Endothelial cell (in vitro differentiated cells): Measurements from ENCODE around the gene CFL1. TPM values are rescaled to one million over a fixed set of nuclear protein-coding genes. Genes with fewer than 3 reads are reported as not detected.

Experiments used
- DNase-seq: peaks from one replicate; pipeline ENCODE4 v3.0.0; 2021; ENCODE audit warnings: low spot score
- H3K27ac Mint-ChIP-seq: one replicate; pipeline ENCODE4 v1.8.0; 2021; ENCODE audit warnings: mixed read lengths, inconsistent platforms; ENCODE audit not compliant: unreplicated experiment
- H3K27me3 Mint-ChIP-seq: one replicate; pipeline ENCODE4 v1.8.0; 2021; ENCODE audit warnings: mild to moderate bottlenecking, moderate library complexity, mixed read lengths, inconsistent platforms; ENCODE audit not compliant: unreplicated experiment
- H3K36me3 Mint-ChIP-seq: one replicate; pipeline ENCODE4 v1.8.0; 2021; ENCODE audit warnings: mild to moderate bottlenecking, low read depth, mixed read lengths, inconsistent platforms; ENCODE audit not compliant: unreplicated experiment
- H3K4me1 Mint-ChIP-seq: one replicate; pipeline ENCODE4 v1.8.0; 2021; ENCODE audit warnings: mild to moderate bottlenecking, mixed read lengths, inconsistent platforms; ENCODE audit not compliant: unreplicated experiment
- H3K4me3 Mint-ChIP-seq: one replicate; pipeline ENCODE4 v1.8.0; 2021; ENCODE audit warnings: mild to moderate bottlenecking, mixed read lengths, inconsistent platforms; ENCODE audit not compliant: unreplicated experiment
- H3K9me3 Mint-ChIP-seq: one replicate; pipeline ENCODE4 v1.8.0; 2021; ENCODE audit warnings: mixed read lengths, inconsistent platforms; ENCODE audit not compliant: unreplicated experiment
- total RNA-seq: library from RNA; stranded (reverse); fragmentation: NEBNext Ultra II Directional; extraction: Animal tissue kit (Norgen Biotek cat#: 25700); gene quantifications from one replicate; pipeline ENCODE4 v1.2.1, GENCODE V29; 2021; ENCODE audit not compliant: unreplicated experiment
- TF ChIP-seq, protein P1 (sequence below): fragments of 200-600 bp; sonication (generic); IDR thresholded peaks from one replicate; pipeline ENCODE4 v1.5.0; 2021; ENCODE audit warnings: antibody characterized with exemption; ENCODE audit not compliant: unreplicated experiment

CFL1 gene
- total RNA-seq, 1 donor from 2014 or later = 1,740 TPM

DNA sequence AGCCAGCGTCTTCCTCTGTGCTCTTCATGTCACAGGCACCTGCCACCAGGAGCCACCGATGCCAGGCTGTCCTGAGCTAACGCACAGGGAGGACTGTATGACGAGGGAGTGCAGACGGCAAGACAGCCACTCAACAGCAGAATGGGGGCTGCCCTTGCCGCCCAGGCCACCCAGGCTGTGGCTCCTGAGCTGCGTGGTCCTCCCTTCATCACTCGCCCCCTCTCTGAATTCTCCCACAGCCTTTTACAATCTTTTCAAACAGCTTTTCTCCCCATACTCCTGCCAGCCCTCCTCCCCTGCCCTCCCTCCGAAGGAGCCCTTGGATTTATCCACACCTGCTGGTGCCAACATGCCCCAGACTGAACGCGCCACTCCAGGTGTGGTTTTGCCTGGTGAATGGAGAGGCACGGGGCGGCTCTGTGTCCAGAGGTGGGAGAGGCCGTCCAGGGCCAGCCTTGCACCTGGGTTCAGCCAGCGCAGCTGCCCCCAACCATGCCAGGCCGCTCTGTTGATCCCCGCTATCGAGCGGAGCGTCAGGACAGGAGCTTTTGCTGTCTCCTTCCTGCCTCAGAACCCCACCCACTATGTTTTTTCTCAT, 49.1 kb downstream of the CFL1 start:
- no peak for DNase-seq
- Mint-ChIP-seq H3K4me1 (peaks cover under 1% of the 10 kb centered on the region), H3K4me3 (no peak overlapping the region), H3K27me3 (peaks cover 6% of the 10 kb centered on the region), H3K27ac (no peak overlapping the region), H3K36me3 (no peaks in the 10 kb centered on the region), H3K9me3 (no peaks in the 10 kb centered on the region)
- TF ChIP-seq, protein P1, sequence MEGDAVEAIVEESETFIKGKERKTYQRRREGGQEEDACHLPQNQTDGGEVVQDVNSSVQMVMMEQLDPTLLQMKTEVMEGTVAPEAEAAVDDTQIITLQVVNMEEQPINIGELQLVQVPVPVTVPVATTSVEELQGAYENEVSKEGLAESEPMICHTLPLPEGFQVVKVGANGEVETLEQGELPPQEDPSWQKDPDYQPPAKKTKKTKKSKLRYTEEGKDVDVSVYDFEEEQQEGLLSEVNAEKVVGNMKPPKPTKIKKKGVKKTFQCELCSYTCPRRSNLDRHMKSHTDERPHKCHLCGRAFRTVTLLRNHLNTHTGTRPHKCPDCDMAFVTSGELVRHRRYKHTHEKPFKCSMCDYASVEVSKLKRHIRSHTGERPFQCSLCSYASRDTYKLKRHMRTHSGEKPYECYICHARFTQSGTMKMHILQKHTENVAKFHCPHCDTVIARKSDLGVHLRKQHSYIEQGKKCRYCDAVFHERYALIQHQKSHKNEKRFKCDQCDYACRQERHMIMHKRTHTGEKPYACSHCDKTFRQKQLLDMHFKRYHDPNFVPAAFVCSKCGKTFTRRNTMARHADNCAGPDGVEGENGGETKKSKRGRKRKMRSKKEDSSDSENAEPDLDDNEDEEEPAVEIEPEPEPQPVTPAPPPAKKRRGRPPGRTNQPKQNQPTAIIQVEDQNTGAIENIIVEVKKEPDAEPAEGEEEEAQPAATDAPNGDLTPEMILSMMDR = no peak

DNA sequence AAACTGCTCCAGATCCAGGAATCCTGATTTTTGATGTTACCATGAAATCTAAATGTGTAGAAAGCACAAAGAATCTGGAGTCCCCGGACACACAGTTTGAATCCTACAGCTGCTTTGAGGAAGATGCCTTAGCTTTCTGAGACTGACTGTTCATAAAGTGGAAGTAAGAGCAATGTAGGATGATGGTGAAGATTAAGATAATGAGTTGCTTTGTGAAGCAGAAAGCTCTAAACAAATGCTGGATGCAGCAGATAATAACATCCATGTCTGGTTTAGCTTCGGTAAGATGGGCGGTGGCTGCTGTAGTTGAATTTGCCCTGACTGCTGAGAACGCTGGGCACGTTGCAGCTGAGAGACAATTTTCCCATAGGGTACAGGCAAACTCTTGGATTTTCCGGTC, 51.0 kb downstream of the CFL1 start:
- Mint-ChIP-seq H3K9me3 (no peaks in the 10 kb centered on the region), H3K27me3 (peaks cover 4% of the 10 kb centered on the region), H3K4me1 (peaks cover 2% of the 10 kb centered on the region)

More for the DNA sequence above, 51.0 kb downstream of the CFL1 start:
- DNase-seq = no peak
- TF ChIP-seq, protein P1 = no peak
- Mint-ChIP-seq H3K36me3 (no peaks in the 10 kb centered on the region), H3K27ac (no peak overlapping the region), H3K4me3 (no peak overlapping the region)

Other genes starting within 250 kb of the CFL1 start
- 238 TPM for gene MAP3K11, start 244.0 kb downstream of the CFL1 start, total RNA-seq
- gene PCNX3, start 242.4 kb downstream of the CFL1 start, total RNA-seq = 76.1 TPM
- gene SIPA1, start 220.1 kb downstream of the CFL1 start, total RNA-seq = 267 TPM
- 62.6 TPM for gene RELA, start 195.3 kb downstream of the CFL1 start, total RNA-seq
- gene KAT5, start 145.9 kb downstream of the CFL1 start, total RNA-seq = 28.2 TPM
- 38.6 TPM for gene RNASEH2C, start 137.4 kb downstream of the CFL1 start, total RNA-seq
- 3.4 TPM for gene AP5B1, start 77.2 kb downstream of the CFL1 start, total RNA-seq
- gene OVOL1, start 71.1 kb downstream of the CFL1 start, total RNA-seq = not detected
- 1.2 TPM for gene SNX32, start 24.2 kb downstream of the CFL1 start, total RNA-seq
- 73.8 TPM for gene MUS81, start 2.3 kb upstream of the CFL1 start, total RNA-seq
- gene EFEMP2, start 14.6 kb upstream of the CFL1 start, total RNA-seq = 248 TPM
- not detected for gene CTSW, start 21.7 kb upstream of the CFL1 start, total RNA-seq
- gene FIBP, start 30.3 kb upstream of the CFL1 start, total RNA-seq = 75.6 TPM
- gene CCDC85B, start 32.5 kb upstream of the CFL1 start, total RNA-seq = 90.7 TPM
- gene FOSL1, start 42.2 kb upstream of the CFL1 start, total RNA-seq = 1.3 TPM
- 31.1 TPM for gene C11orf68, start 60.9 kb upstream of the CFL1 start, total RNA-seq
- gene DRAP1, start 61.2 kb upstream of the CFL1 start, total RNA-seq = 79.6 TPM
- not detected for gene TSGA10IP, start 87.3 kb upstream of the CFL1 start, total RNA-seq
- gene SART1, start 103.6 kb upstream of the CFL1 start, total RNA-seq = 46.5 TPM
- gene EIF1AD, start 144.0 kb upstream of the CFL1 start, total RNA-seq = 34.9 TPM
- gene BANF1, start 144.3 kb upstream of the CFL1 start, total RNA-seq = 163 TPM
- not detected for gene CST6, start 153.8 kb upstream of the CFL1 start, total RNA-seq
- gene CATSPER1, start 168.3 kb upstream of the CFL1 start, total RNA-seq = not detected
- 0.87 TPM for gene GAL3ST3, start 191.0 kb upstream of the CFL1 start, total RNA-seq
- 174 TPM for gene SF3B2, start 194.2 kb upstream of the CFL1 start, total RNA-seq
- gene PACS1, start 212.1 kb upstream of the CFL1 start, total RNA-seq = 114 TPM